HG03039 (cell line): ENCODE data around the gene ULK4.
"Not testable (repeated sequence)": the region's sequence is repeated elsewhere in the genome, so short reads cannot be mapped to it uniquely, and the experiment has no call there.

Experiments used
- ATAC-seq: cut with Tn5 transposase; IDR thresholded peaks from one replicate; pipeline ENCODE4 v1.9.1; 2021; ENCODE audit warnings: mild to moderate bottlenecking, moderate library complexity; ENCODE audit not compliant: unreplicated experiment

Gene ULK4

GRCh38 chr3:41792806-41793205 is 169.1 kb downstream of the ULK4 start:
- ATAC-seq = no peak

- no peak for ATAC-seq
These were observed 192.8 kb downstream of the ULK4 start for GRCh38 chr3:41769106-41769505.

- no peak for ATAC-seq
These were observed 193.5 kb downstream of the ULK4 start for GRCh38 chr3:41768363-41768762.

GRCh38 chr3:41762867-41763266 is 199.0 kb downstream of the ULK4 start:
- ATAC-seq = not testable (repeated sequence)

GRCh38 chr3:41753651-41754050 is 208.3 kb downstream of the ULK4 start:
- no peak for ATAC-seq

- ATAC-seq = no peak
These were observed 210.3 kb downstream of the ULK4 start for GRCh38 chr3:41751597-41751996.

GRCh38 chr3:41749988-41750387 is 211.9 kb downstream of the ULK4 start:
- ATAC-seq = no peak

GRCh38 chr3:41746215-41746614 is 215.7 kb downstream of the ULK4 start:
- ATAC-seq = no peak

- no peak for ATAC-seq
These were observed 219.8 kb downstream of the ULK4 start for GRCh38 chr3:41742121-41742520.

GRCh38 chr3:41740374-41740886 is 221.5 kb downstream of the ULK4 start:
- ATAC-seq = no peak

- ATAC-seq = no peak
These were observed 235.0 kb downstream of the ULK4 start for GRCh38 chr3:41726891-41727290.

- ATAC-seq = no peak
These were observed 244.3 kb downstream of the ULK4 start for GRCh38 chr3:41717641-41718040.

- no peak for ATAC-seq
These were observed 245.4 kb downstream of the ULK4 start for GRCh38 chr3:41716471-41716870.

- ATAC-seq = no peak
These were observed 246.5 kb downstream of the ULK4 start for GRCh38 chr3:41715376-41715775.

- ATAC-seq = no peak
These were observed 250.3 kb downstream of the ULK4 start for GRCh38 chr3:41711651-41712050.

- no peak for ATAC-seq
These were observed 251.1 kb downstream of the ULK4 start for GRCh38 chr3:41710646-41711388.

- ATAC-seq = not testable (repeated sequence)
These were observed 252.7 kb downstream of the ULK4 start for GRCh38 chr3:41709213-41709612.

- no peak for ATAC-seq
These were observed 253.7 kb downstream of the ULK4 start for GRCh38 chr3:41708176-41708575.

GRCh38 chr3:41705893-41706292 is 256.0 kb downstream of the ULK4 start:
- no peak for ATAC-seq

GRCh38 chr3:41701191-41701698 is 260.7 kb downstream of the ULK4 start:
- no peak for ATAC-seq

- no peak for ATAC-seq
These were observed 261.7 kb downstream of the ULK4 start for GRCh38 chr3:41700155-41700554.

- no peak for ATAC-seq
These were observed 263.0 kb downstream of the ULK4 start for GRCh38 chr3:41698898-41699297.

GRCh38 chr3:41697702-41698101 is 264.2 kb downstream of the ULK4 start:
- ATAC-seq = no peak
